Cardiac muscle cell (in vitro differentiated cells and primary cell): ENCODE results near the gene A2M. TPM values are rescaled to one million over a fixed set of nuclear protein-coding genes. Genes with fewer than 3 reads are reported as not detected.

Source experiments
- DNase-seq, 2 donors: peaks; one replicate each; pipeline versions ENCODE4 v3.0.0 to v3.0.0-alpha.2; 2010 to 2017; ENCODE audit warnings: low read depth in 1 of 2, low spot score in 1 of 2
- H3K27ac ChIP-seq: fragments of 200-600 bp; sonication (generic); 2 replicates; pipeline ENCODE4 v1.5.1; 2016
- H3K27me3 ChIP-seq: fragments of 200-600 bp; sonication (generic); 2 replicates; pipeline ENCODE4 v1.6.0; 2016; ENCODE audit warnings: control low read depth
- H3K36me3 ChIP-seq: fragments of 200-600 bp; sonication (generic); 2 replicates; pipeline ENCODE4 v1.5.1; 2016; ENCODE audit warnings: control low read depth
- H3K4me1 ChIP-seq: fragments of 200-600 bp; sonication (generic); 2 replicates; pipeline ENCODE4 v1.8.1; 2017; ENCODE audit warnings: low read depth, mild to moderate bottlenecking, mixed run types
- H3K4me3 ChIP-seq: fragments of 200-600 bp; sonication (generic); 2 replicates; pipeline ENCODE4 v1.5.1; 2016; ENCODE audit warnings: mild to moderate bottlenecking
- H3K9me3 ChIP-seq: fragments of 200-600 bp; sonication (generic); 2 replicates; pipeline ENCODE4 v1.5.1; 2017; ENCODE audit warnings: low read depth, mild to moderate bottlenecking, control low read depth
- CTCF ChIP-seq: IDR thresholded peaks from 2 replicates; pipeline ENCODE4 v1.5.1; 2012; ENCODE audit warnings: low read depth, mild to moderate bottlenecking, low read length
- polyA plus RNA-seq: library from polyadenylated mRNA; unstranded; fragments of >200 nt; fragmentation: Nextera tagmentation; extraction: Ambion mirVana; gene quantifications from 2 replicates; pipeline ENCODE4 v1.2.1, GENCODE V29; 2016
- total RNA-seq: library from RNA; depleted of rRNA; stranded (reverse); fragments of >200 nt; gene quantifications from 2 replicates; pipeline ENCODE4 v1.2.3, GENCODE V29; 2016

Gene A2M
- total and polyA plus RNA-seq, 2 experiments from 2014 or later = 63.5 to 104 TPM

DNA sequence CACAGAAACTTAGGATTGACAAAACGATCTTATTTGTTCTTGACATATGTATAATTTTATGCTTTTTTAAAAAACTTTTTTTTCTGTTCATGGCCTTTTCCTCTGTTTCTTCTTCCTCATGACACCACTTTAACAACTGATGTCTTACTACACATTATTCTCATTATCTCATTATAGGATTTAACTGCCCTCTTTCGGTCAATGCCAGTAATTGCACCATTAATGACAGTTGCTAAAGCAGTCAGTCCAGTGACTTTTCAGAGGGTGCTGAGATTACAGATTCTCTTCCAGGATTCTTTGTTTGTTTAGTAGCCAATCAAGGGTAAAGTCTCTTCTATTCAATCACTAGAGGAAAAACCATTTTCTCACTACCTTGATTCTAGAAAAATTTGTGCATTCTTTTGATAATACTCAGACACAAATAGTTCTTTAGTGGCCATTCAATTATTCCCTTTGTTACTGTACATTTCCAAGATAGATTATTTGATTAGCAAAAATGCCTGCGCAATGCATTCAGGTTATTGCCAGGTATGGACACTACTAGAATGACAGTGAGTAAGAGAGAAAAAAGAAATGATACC lies 76.2 kb downstream of the A2M start:
- peak; percentile 58 to 60 for DNase-seq
- no peaks in the 10 kb centered on the region for H3K9me3 ChIP-seq
- no peaks in the 10 kb centered on the region for H3K4me1 ChIP-seq
- no peaks in the 10 kb centered on the region for H3K27me3 ChIP-seq
- no peak overlapping the region for H3K27ac ChIP-seq
- H3K36me3 ChIP-seq = no peaks in the 10 kb centered on the region
- H3K4me3 ChIP-seq = no peak overlapping the region
- peak; percentile 71 for TF ChIP-seq CTCF

- DNase-seq = no peak
- H3K4me1 ChIP-seq = no peaks in the 10 kb centered on the region
- H3K4me3 ChIP-seq = no peak overlapping the region
- no peak for TF ChIP-seq CTCF
- no peaks in the 10 kb centered on the region for H3K9me3 ChIP-seq
- no peaks in the 10 kb centered on the region for H3K27me3 ChIP-seq
- no peak overlapping the region for H3K27ac ChIP-seq
- H3K36me3 ChIP-seq = no peaks in the 10 kb centered on the region
These were observed 78.3 kb downstream of the A2M start for GRCh38 chr12:9037431-9037830.

- DNase-seq = no peak
- Histone ChIP-seq H3K27me3 (no peaks in the 10 kb centered on the region), H3K4me3 (no peak overlapping the region), H3K4me1 (no peaks in the 10 kb centered on the region), H3K9me3 (no peaks in the 10 kb centered on the region), H3K36me3 (no peaks in the 10 kb centered on the region), H3K27ac (no peak overlapping the region)
- TF ChIP-seq CTCF = no peak
These were observed 79.5 kb downstream of the A2M start for GRCh38 chr12:9036227-9036626.

DNA sequence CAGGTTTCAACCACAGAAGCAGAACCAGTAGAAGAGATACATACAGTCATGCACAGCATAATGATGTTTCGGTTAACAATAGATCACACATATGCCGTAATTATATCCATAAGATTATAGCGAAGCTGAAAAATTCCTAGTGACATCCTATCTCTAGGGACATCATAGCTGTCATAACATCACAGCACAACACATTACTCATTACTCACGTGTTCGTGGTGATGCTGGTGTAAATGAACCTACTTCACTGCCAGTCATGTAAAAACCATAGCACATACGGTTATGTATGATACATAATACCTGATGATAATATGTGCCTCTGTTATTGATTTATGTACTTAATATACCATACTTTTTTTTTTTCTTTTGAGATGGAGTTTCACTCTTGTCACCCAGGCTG lies 81.6 kb downstream of the A2M start:
- H3K9me3 ChIP-seq = no peaks in the 10 kb centered on the region
- H3K4me3 ChIP-seq = no peak overlapping the region
- no peak for TF ChIP-seq CTCF
- no peaks in the 10 kb centered on the region for H3K4me1 ChIP-seq
- H3K27me3 ChIP-seq = no peaks in the 10 kb centered on the region
- DNase-seq = no peak
- H3K27ac ChIP-seq = no peak overlapping the region
- no peaks in the 10 kb centered on the region for H3K36me3 ChIP-seq

DNA sequence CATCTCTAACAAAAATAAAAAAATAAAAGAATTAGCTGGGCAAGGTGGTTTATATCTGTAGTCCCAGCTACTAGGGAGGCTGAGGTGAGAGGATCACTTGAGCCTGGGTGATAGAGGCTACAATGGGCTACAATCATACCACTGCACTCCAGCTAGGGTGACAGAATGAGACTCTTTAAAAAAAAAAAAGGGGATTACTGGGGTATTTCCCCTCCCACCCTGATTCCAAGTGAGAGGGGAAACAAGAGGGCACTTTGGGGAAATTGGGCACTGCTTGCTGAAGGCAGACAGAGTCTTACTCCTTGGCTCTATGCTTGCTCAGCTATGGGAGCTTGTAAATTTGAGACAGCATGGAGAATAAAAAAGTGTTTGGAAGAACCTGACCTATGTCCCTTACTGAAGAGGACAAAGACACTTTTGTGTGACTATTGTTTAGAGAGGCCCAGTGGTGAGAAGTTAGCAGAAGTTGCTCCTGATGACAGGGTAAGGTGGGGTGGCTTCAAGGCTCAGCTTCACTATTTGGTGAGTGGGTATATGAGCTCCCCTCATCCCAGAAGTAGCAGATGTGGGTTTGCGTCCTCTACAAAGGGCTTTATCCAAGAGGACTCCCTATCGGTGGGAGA lies 82.3 kb downstream of the A2M start:
- no peak overlapping the region for H3K27ac ChIP-seq
- no peak for TF ChIP-seq CTCF
- H3K27me3 ChIP-seq = no peaks in the 10 kb centered on the region
- DNase-seq = no peak
- no peak overlapping the region for H3K4me3 ChIP-seq
- no peaks in the 10 kb centered on the region for H3K9me3 ChIP-seq
- H3K4me1 ChIP-seq = no peaks in the 10 kb centered on the region
- H3K36me3 ChIP-seq = no peaks in the 10 kb centered on the region
